ENCODE results near the gene GLIS1.

GLIS1 gene

DNA sequence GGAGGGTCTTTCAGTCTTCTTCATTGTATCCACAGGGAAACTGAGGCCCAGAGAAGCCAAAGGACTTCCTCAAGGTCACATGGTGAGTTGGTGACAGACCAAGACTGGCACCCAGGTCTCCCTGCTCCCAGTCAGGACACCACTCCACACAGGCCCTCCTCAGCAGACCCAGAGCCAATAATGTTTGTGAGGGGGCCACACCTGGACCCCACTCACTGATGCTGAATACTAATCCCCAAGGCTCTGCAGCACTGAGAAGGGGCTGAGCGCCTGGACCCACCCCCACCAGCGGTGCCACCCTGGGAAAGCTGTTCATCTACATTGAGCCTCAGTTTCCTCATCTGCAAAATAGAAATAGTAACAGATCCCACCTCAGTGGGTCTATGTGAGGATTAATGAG lies 79.5 kb downstream of the GLIS1 start:
- H3K79me2 ChIP-seq (ENCODE audit: low read length): no peaks in the 10 kb centered on the region
- TF ChIP-seq, protein P1, sequence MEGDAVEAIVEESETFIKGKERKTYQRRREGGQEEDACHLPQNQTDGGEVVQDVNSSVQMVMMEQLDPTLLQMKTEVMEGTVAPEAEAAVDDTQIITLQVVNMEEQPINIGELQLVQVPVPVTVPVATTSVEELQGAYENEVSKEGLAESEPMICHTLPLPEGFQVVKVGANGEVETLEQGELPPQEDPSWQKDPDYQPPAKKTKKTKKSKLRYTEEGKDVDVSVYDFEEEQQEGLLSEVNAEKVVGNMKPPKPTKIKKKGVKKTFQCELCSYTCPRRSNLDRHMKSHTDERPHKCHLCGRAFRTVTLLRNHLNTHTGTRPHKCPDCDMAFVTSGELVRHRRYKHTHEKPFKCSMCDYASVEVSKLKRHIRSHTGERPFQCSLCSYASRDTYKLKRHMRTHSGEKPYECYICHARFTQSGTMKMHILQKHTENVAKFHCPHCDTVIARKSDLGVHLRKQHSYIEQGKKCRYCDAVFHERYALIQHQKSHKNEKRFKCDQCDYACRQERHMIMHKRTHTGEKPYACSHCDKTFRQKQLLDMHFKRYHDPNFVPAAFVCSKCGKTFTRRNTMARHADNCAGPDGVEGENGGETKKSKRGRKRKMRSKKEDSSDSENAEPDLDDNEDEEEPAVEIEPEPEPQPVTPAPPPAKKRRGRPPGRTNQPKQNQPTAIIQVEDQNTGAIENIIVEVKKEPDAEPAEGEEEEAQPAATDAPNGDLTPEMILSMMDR (IDR thresholded peaks at IDR 0.05; ENCODE audit: low read length): no peak
- TF ChIP-seq EZH2 (optimal IDR thresholded peaks at IDR 0.05; ENCODE audit: low read depth, low read length) (no peak), EZH2phosphoT487 (IDR thresholded peaks at IDR 0.05; ENCODE audit: low read length) (no peak)
- no peaks in the 10 kb centered on the region for H3K4me1 ChIP-seq (ENCODE audit: low read length)
- H3K36me3 ChIP-seq (replicated peaks; ENCODE audit: insufficient read depth, low read length): no peaks in the 10 kb centered on the region
- no peak overlapping the region for H2AFZ ChIP-seq (ENCODE audit: low read length)
- H3F3A ChIP-seq (ENCODE audit: insufficient read depth, low read length): no peaks in the 10 kb centered on the region
- no peak overlapping the region for H3K4me2 ChIP-seq (ENCODE audit: low read depth, low read length)
- H3K9ac ChIP-seq (ENCODE audit: low read length): no peak overlapping the region
- H3K27ac ChIP-seq (ENCODE audit: low read length): no peak overlapping the region
- no peaks in the 10 kb centered on the region for H3K9me3 ChIP-seq (replicated peaks; ENCODE audit: insufficient read depth, low read length)
- H4K20me1 ChIP-seq (ENCODE audit: insufficient read depth, low read length): no peaks in the 10 kb centered on the region
- no peaks in the 10 kb centered on the region for H3K27me3 ChIP-seq (replicated peaks; ENCODE audit: insufficient read depth, low read length)
- no peaks in the 10 kb centered on the region for H3K9me2 ChIP-seq (replicated peaks; ENCODE audit: insufficient read depth, low read length)
- no peak for DNase-seq
- H3K4me3 ChIP-seq (ENCODE audit: low read length): no peak overlapping the region

DNA sequence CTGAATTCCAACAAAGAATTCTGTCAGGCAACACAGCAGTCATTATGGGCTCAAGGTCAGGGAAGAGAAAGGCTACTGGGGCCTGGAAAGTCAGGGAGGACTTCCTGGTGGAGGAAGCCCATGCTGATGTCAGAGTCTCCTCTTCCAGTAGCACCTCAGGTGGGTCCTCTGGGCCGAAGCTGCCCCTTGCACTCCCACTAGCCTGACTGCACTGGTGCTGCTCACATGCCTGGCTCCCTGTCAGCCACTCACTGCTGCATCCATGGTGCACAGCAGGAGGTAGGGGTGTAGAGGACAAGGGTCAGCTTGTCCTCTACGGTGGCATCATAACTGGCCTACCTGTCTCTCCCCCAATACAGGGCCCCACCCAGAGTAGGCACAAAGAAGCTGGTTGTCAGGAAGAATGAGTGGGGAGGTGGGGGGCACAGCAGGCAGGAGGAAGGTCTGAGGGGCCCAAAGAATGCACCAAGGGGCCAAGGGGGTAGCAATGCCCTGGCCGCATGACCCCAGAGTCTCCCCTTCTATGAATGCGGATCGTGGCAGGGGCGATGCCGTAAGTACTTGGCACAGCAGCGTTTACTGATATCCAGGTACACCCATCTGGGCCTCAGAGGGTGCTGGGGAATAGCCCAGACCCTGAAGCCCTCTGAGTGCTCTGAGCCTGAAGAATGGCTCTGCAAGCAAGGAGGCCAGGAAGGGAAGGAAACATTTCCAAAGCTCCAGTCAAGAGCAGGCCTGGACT lies 80.3 kb downstream of the GLIS1 start:
- Histone ChIP-seq H3K4me2 (ENCODE audit: low read depth, low read length) (no peak overlapping the region), H3F3A (ENCODE audit: insufficient read depth, low read length) (no peaks in the 10 kb centered on the region), H3K4me1 (ENCODE audit: low read length) (no peaks in the 10 kb centered on the region), H3K9ac (ENCODE audit: low read length) (no peak overlapping the region), H3K36me3 (replicated peaks; ENCODE audit: insufficient read depth, low read length) (no peaks in the 10 kb centered on the region), H3K9me3 (replicated peaks; ENCODE audit: insufficient read depth, low read length) (no peaks in the 10 kb centered on the region), H3K4me3 (ENCODE audit: low read length) (no peak overlapping the region), H3K9me2 (replicated peaks; ENCODE audit: insufficient read depth, low read length) (no peaks in the 10 kb centered on the region), H3K27me3 (replicated peaks; ENCODE audit: insufficient read depth, low read length) (no peaks in the 10 kb centered on the region), H4K20me1 (ENCODE audit: insufficient read depth, low read length) (no peaks in the 10 kb centered on the region), H3K27ac (ENCODE audit: low read length) (no peak overlapping the region), H3K79me2 (ENCODE audit: low read length) (no peaks in the 10 kb centered on the region), H2AFZ (ENCODE audit: low read length) (no peak overlapping the region)
- TF ChIP-seq, protein P1 (IDR thresholded peaks at IDR 0.05; ENCODE audit: low read length): no peak
- TF ChIP-seq EZH2phosphoT487 (IDR thresholded peaks at IDR 0.05; ENCODE audit: low read length) (no peak), EZH2 (optimal IDR thresholded peaks at IDR 0.05; ENCODE audit: low read depth, low read length) (no peak)
- DNase-seq: no peak

DNA sequence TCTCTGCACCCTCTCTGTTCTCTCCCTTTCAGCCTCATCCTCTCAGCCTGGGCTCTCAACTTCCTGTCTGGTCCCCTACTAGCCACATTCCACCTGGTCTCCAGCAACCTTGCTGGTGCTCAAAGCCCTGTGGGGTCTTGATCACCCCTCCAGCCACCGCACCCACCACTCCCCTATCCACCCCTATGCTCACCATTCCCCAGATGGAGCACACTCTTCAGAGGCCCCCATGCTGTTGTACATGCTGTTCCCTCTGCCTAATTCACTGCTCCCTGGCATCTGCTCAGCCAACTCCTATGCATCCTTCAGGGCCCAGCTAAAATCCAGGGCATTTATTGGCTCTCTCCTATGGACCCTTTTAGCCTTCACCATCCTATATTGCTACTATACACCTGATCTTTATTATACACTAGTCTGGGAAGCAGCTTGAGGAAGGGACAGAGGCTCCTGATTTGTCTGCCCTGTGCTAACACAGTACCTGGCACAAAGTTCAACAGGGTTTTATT lies 81.0 kb downstream of the GLIS1 start:
- Histone ChIP-seq H3K9me3 (replicated peaks; ENCODE audit: insufficient read depth, low read length) (no peaks in the 10 kb centered on the region), H3K4me3 (ENCODE audit: low read length) (no peak overlapping the region), H3K9ac (ENCODE audit: low read length) (no peak overlapping the region), H3F3A (ENCODE audit: insufficient read depth, low read length) (no peaks in the 10 kb centered on the region), H4K20me1 (ENCODE audit: insufficient read depth, low read length) (no peaks in the 10 kb centered on the region), H3K4me2 (ENCODE audit: low read depth, low read length) (no peak overlapping the region), H3K9me2 (replicated peaks; ENCODE audit: insufficient read depth, low read length) (no peaks in the 10 kb centered on the region), H3K27ac (ENCODE audit: low read length) (no peak overlapping the region), H3K79me2 (ENCODE audit: low read length) (no peaks in the 10 kb centered on the region), H3K36me3 (replicated peaks; ENCODE audit: insufficient read depth, low read length) (no peaks in the 10 kb centered on the region), H3K4me1 (ENCODE audit: low read length) (no peaks in the 10 kb centered on the region), H2AFZ (ENCODE audit: low read length) (no peak overlapping the region), H3K27me3 (replicated peaks; ENCODE audit: insufficient read depth, low read length) (no peaks in the 10 kb centered on the region)
- no peak for DNase-seq
- TF ChIP-seq EZH2 (optimal IDR thresholded peaks at IDR 0.05; ENCODE audit: low read depth, low read length) (no peak), EZH2phosphoT487 (IDR thresholded peaks at IDR 0.05; ENCODE audit: low read length) (no peak)

DNA sequence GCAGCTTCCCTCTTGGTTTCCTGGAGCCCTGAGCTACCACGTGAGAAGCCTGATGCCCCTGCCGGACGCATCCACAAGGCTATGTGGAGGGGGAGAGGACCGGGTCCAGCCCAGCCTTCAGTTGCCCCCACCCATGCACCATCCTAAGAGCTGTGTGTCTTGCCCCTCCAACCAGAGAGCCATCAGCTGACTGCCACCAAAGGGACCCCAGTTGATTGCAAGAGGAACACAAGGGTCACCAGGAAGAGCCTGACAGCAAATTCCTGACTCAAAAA lies 81.5 kb downstream of the GLIS1 start:
- Histone ChIP-seq H3K27ac (ENCODE audit: low read length) (no peak overlapping the region), H2AFZ (ENCODE audit: low read length) (no peak overlapping the region)

More for the DNA sequence above, 81.5 kb downstream of the GLIS1 start:
- no peaks in the 10 kb centered on the region for H4K20me1 ChIP-seq (ENCODE audit: insufficient read depth, low read length)
- H3K9me3 ChIP-seq (replicated peaks; ENCODE audit: insufficient read depth, low read length): no peaks in the 10 kb centered on the region
- no peaks in the 10 kb centered on the region for H3K36me3 ChIP-seq (replicated peaks; ENCODE audit: insufficient read depth, low read length)
- no peak overlapping the region for H3K9ac ChIP-seq (ENCODE audit: low read length)
- TF ChIP-seq EZH2 (optimal IDR thresholded peaks at IDR 0.05; ENCODE audit: low read depth, low read length) (no peak), EZH2phosphoT487 (IDR thresholded peaks at IDR 0.05; ENCODE audit: low read length) (no peak)
- TF ChIP-seq, protein P1 (IDR thresholded peaks at IDR 0.05; ENCODE audit: low read length): no peak
- no peaks in the 10 kb centered on the region for H3K4me1 ChIP-seq (ENCODE audit: low read length)
- DNase-seq: no peak
- H3K79me2 ChIP-seq (ENCODE audit: low read length): no peaks in the 10 kb centered on the region
- no peak overlapping the region for H3K4me3 ChIP-seq (ENCODE audit: low read length)
- no peaks in the 10 kb centered on the region for H3F3A ChIP-seq (ENCODE audit: insufficient read depth, low read length)
- H3K9me2 ChIP-seq (replicated peaks; ENCODE audit: insufficient read depth, low read length): no peaks in the 10 kb centered on the region
- no peak overlapping the region for H3K4me2 ChIP-seq (ENCODE audit: low read depth, low read length)
- H3K27me3 ChIP-seq (replicated peaks; ENCODE audit: insufficient read depth, low read length): no peaks in the 10 kb centered on the region
